HEK293 (cell line): ENCODE results near the gene MTHFD1L.

Experiments
- CTCF ChIA-PET: fragments of 350-600 bp; formaldehyde crosslinking; extraction: SDS; loops from one replicate; lab custom pipeline; 2021; ENCODE audit warnings: antibody characterized with exemption; lab: Yijun Ruan, JAX
- POLR2A ChIA-PET: fragments of 300-600 bp; formaldehyde crosslinking; extraction: SDS; loops from one replicate; lab custom pipeline; 2020; ENCODE audit warnings: antibody characterized with exemption, inconsistent platforms; lab: Yijun Ruan, JAX
- H3K27ac ChIP-seq: fragments of 200-500 bp; sonication (Bioruptor generic); 2 replicates; pipeline ENCODE4 v1.5.1; 2014; ENCODE audit warnings: low read depth, low read length, control low read depth, inconsistent platforms; ENCODE audit errors: extremely low read depth
- H3K36me3 ChIP-seq, 2 experiments: fragments of 200-500 bp in 1 of 2; sonication (Bioruptor generic) in 1 of 2; 1 replicate in 1 of 2; 2 replicates in 1 of 2; pipeline ENCODE4 v1.5.1; 2014 to 2017; ENCODE audit warnings: inconsistent platforms in 2 of 2, low read length in 2 of 2; ENCODE audit not compliant: control insufficient read depth in 2 of 2, insufficient read depth in 1 of 2
- H3K4me1 ChIP-seq: fragments of 200-500 bp; sonication (Bioruptor generic); 2 replicates; pipeline ENCODE4 v1.5.1; 2014; ENCODE audit warnings: mild to moderate bottlenecking, low read length, inconsistent platforms; ENCODE audit not compliant: control insufficient read depth, insufficient read depth
- H3K4me3 ChIP-seq: 2 replicates; pipeline ENCODE4 v1.5.1; 2011; ENCODE audit warnings: low read depth, mild to moderate bottlenecking, control low read depth, low read length, moderate library complexity
- H3K9me3 ChIP-seq: fragments of 200-500 bp; sonication (Bioruptor generic); 2 replicates; pipeline ENCODE4 v1.5.1; 2014; ENCODE audit warnings: low read depth, low read length, inconsistent platforms; ENCODE audit not compliant: control insufficient read depth, insufficient read depth
- IKZF3 ChIP-seq: fragments of 450-650 bp; IDR thresholded peaks from 2 replicates; pipeline ENCODE4 v1.5.0; 2018; ENCODE audit warnings: missing biosample characterization, mild to moderate bottlenecking, missing genetic modification characterization, moderate library complexity
- KLF1 ChIP-seq: fragments of 450-650 bp; formaldehyde crosslinking; IDR thresholded peaks from 2 replicates; pipeline ENCODE4 v1.5.1; 2016; ENCODE audit warnings: missing biosample characterization, missing genetic modification characterization
- OSR2 ChIP-seq: fragments of 450-650 bp; formaldehyde crosslinking; IDR thresholded peaks from 2 replicates; pipeline ENCODE4 v1.5.1; 2016; ENCODE audit warnings: missing biosample characterization, missing genetic modification characterization
- RBAK ChIP-seq: fragments of 450-650 bp; formaldehyde crosslinking; IDR thresholded peaks from 2 replicates; pipeline ENCODE4 v1.5.1; 2016; ENCODE audit warnings: missing biosample characterization, missing genetic modification characterization
- TCF7L2 ChIP-seq: IDR thresholded peaks from 2 replicates; pipeline ENCODE4 v1.6.1; 2011; ENCODE audit warnings: low read depth, mild to moderate bottlenecking, inconsistent platforms, low read length, moderate library complexity, borderline replicate concordance
- ZBTB7A ChIP-seq: fragments of 450-650 bp; formaldehyde crosslinking; IDR thresholded peaks from 2 replicates; pipeline ENCODE4 v1.5.1; 2016; ENCODE audit warnings: low read depth, missing biosample characterization, missing genetic modification characterization
- ZFP69B ChIP-seq: fragments of 450-650 bp; formaldehyde crosslinking; IDR thresholded peaks from 2 replicates; pipeline ENCODE4 v1.5.1; 2016; ENCODE audit warnings: missing biosample characterization, missing genetic modification characterization
- ZIC2 ChIP-seq: fragments of 450-650 bp; formaldehyde crosslinking; IDR thresholded peaks from 2 replicates; pipeline ENCODE4 v1.5.1; 2016; ENCODE audit warnings: missing biosample characterization, missing genetic modification characterization
- ZNF112 ChIP-seq: fragments of 450-650 bp; formaldehyde crosslinking; IDR thresholded peaks from 2 replicates; pipeline ENCODE4 v1.5.0; 2017; ENCODE audit warnings: missing biosample characterization, missing genetic modification characterization
- ZNF138 ChIP-seq: fragments of 450-650 bp; formaldehyde crosslinking; IDR thresholded peaks from 2 replicates; pipeline ENCODE4 v1.5.1; 2016; ENCODE audit warnings: missing biosample characterization, missing genetic modification characterization, borderline replicate concordance
- ZNF157 ChIP-seq: fragments of 450-650 bp; formaldehyde crosslinking; IDR thresholded peaks from 2 replicates; pipeline ENCODE4 v1.5.1; 2016; ENCODE audit warnings: missing biosample characterization, missing genetic modification characterization
- ZNF169 ChIP-seq: fragments of 450-650 bp; formaldehyde crosslinking; IDR thresholded peaks from 2 replicates; pipeline ENCODE4 v1.5.1; 2016; ENCODE audit warnings: missing biosample characterization, missing genetic modification characterization
- ZNF23 ChIP-seq: fragments of 450-650 bp; formaldehyde crosslinking; IDR thresholded peaks from 2 replicates; pipeline ENCODE4 v1.5.1; 2016; ENCODE audit warnings: missing biosample characterization, missing genetic modification characterization, borderline replicate concordance
- ZNF239 ChIP-seq: fragments of 450-650 bp; formaldehyde crosslinking; IDR thresholded peaks from 2 replicates; pipeline ENCODE4 v1.5.1; 2016; ENCODE audit warnings: missing biosample characterization, missing genetic modification characterization
- ZNF311 ChIP-seq: fragments of 450-650 bp; formaldehyde crosslinking; IDR thresholded peaks from 2 replicates; pipeline ENCODE4 v1.5.1; 2017; ENCODE audit warnings: missing biosample characterization, missing genetic modification characterization, borderline replicate concordance
- ZNF354C ChIP-seq: fragments of 450-650 bp; formaldehyde crosslinking; IDR thresholded peaks from 2 replicates; pipeline ENCODE4 v1.5.1; 2016; ENCODE audit warnings: missing biosample characterization, missing genetic modification characterization, low read depth, borderline replicate concordance
- ZNF426 ChIP-seq: fragments of 450-650 bp; formaldehyde crosslinking; IDR thresholded peaks from 2 replicates; pipeline ENCODE4 v1.5.1; 2017; ENCODE audit warnings: missing biosample characterization, missing genetic modification characterization, mild to moderate bottlenecking, inconsistent platforms, moderate library complexity
- ZNF514 ChIP-seq: fragments of 450-650 bp; formaldehyde crosslinking; IDR thresholded peaks from 2 replicates; pipeline ENCODE4 v1.5.1; 2016; ENCODE audit warnings: missing biosample characterization, missing genetic modification characterization
- ZNF548 ChIP-seq: fragments of 450-650 bp; formaldehyde crosslinking; IDR thresholded peaks from 2 replicates; pipeline ENCODE4 v1.5.1; 2016; ENCODE audit warnings: missing biosample characterization, missing genetic modification characterization
- ZNF549 ChIP-seq: fragments of 450-650 bp; IDR thresholded peaks from 2 replicates; pipeline ENCODE4 v1.5.1; 2018; ENCODE audit warnings: missing biosample characterization, missing genetic modification characterization, mild to moderate bottlenecking, inconsistent platforms, moderate library complexity
- ZNF555 ChIP-seq: fragments of 450-650 bp; formaldehyde crosslinking; conservative IDR thresholded peaks from 2 replicates; pipeline ENCODE4 v1.5.1; 2017; ENCODE audit warnings: missing biosample characterization, mild to moderate bottlenecking, missing genetic modification characterization, inconsistent platforms
- TF ChIP-seq, protein P1 (sequence below): fragments of 450-650 bp; formaldehyde crosslinking; IDR thresholded peaks from 2 replicates; pipeline ENCODE4 v1.5.1; 2016; ENCODE audit warnings: missing biosample characterization, missing genetic modification characterization
- TF ChIP-seq, protein P2 (sequence below): fragments of 450-650 bp; formaldehyde crosslinking; IDR thresholded peaks from 2 replicates; pipeline ENCODE4 v1.5.1; 2016; ENCODE audit warnings: missing biosample characterization, missing genetic modification characterization

Gene MTHFD1L

DNA sequence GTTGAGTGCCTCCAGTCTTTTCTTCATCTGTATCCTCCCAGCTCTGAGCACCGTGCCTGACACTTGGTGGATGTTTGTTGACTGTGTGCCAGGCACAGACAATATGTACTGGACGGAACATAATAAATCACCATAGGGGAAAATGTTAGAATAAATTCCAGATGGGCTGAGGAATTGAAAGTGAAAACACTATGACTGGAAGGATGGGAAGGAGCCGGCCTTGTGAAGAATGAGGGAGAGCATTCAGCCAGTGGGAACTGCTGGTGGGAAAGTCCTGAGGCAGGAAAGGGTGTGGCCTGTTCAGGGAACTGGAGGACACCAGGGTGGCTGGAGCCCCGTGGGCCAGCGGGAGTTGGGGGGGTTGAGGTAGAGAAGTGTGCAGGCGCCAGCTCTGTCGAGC lies 75.4 kb downstream of the MTHFD1L start:
- H3K4me3 ChIP-seq = no peak overlapping the region
- H3K36me3 ChIP-seq = peaks cover 6 to 38% of the 10 kb centered on the region in 2 experiments; a peak in 2 of 3 replicates
- CTCF ChIA-PET = no interaction called here
- POLR2A ChIA-PET = no interaction called here
- H3K27ac ChIP-seq = no peak overlapping the region
- no peaks in the 10 kb centered on the region for H3K9me3 ChIP-seq
- no peaks in the 10 kb centered on the region for H3K4me1 ChIP-seq
- TF ChIP-seq ZNF138 (tag by site-specific recombination) (no peak), ZNF514 (no peak), ZNF548 (tag by site-specific recombination) (no peak), ZNF157 (no peak), ZNF311 (tag by site-specific recombination) (no peak), OSR2 (no peak), ZNF354C (tag by site-specific recombination) (no peak), IKZF3 (tag by site-specific recombination) (no peak), ZNF549 (tag by site-specific recombination) (no peak), ZNF112 (no peak), ZNF23 (tag by site-specific recombination) (no peak), ZBTB7A (no peak), ZNF555 (tag by site-specific recombination) (no peak)
- TF ChIP-seq, protein P1, sequence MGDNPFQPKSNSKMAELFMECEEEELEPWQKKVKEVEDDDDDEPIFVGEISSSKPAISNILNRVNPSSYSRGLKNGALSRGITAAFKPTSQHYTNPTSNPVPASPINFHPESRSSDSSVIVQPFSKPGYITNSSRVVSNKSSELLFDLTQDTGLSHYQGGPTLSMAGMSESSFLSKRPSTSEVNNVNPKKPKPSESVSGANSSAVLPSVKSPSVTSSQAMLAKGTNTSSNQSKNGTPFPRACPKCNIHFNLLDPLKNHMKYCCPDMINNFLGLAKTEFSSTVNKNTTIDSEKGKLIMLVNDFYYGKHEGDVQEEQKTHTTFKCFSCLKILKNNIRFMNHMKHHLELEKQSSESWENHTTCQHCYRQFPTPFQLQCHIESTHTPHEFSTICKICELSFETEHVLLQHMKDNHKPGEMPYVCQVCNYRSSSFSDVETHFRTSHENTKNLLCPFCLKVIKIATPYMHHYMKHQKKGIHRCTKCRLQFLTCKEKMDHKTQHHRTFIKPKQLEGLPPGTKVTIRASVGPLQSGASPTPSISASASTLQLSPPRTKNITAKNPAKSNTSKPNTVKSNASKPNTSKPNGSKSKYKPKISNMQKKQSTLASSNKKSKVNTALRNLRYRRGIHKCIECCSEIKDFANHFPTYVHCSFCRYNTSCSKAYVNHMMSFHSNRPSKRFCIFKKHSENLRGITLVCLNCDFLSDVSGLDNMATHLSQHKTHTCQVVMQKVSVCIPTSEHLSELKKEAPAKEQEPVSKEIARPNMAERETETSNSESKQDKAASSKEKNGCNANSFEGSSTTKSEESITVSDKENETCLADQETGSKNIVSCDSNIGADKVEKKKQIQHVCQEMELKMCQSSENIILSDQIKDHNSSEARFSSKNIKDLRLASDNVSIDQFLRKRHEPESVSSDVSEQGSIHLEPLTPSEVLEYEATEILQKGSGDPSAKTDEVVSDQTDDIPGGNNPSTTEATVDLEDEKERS = no peak
- TF ChIP-seq, protein P2, sequence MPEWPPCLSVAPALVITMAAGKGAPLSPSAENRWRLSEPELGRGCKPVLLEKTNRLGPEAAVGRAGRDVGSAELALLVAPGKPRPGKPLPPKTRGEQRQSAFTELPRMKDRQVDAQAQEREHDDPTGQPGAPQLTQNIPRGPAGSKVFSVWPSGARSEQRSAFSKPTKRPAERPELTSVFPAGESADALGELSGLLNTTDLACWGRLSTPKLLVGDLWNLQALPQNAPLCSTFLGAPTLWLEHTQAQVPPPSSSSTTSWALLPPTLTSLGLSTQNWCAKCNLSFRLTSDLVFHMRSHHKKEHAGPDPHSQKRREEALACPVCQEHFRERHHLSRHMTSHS (tag by site-specific recombination) = no peak

- no peaks in the 10 kb centered on the region for H3K9me3 ChIP-seq
- H3K36me3 ChIP-seq = peaks cover 0 to 47% of the 10 kb centered on the region in 2 experiments; a peak in 2 of 3 replicates
- H3K4me1 ChIP-seq = no peaks in the 10 kb centered on the region
- H3K4me3 ChIP-seq = no peak overlapping the region
- CTCF ChIA-PET = no interaction called here
- H3K27ac ChIP-seq = no peak overlapping the region
- no peak for TF ChIP-seq RBAK (tag by site-specific recombination)
- no peak for TF ChIP-seq ZNF169 (tag by site-specific recombination)
- TF ChIP-seq ZFP69B = no peak
- TF ChIP-seq, all 188 proteins: peak for 0
- POLR2A ChIA-PET = no interaction called here
Measured at GRCh38 chr6:150949526-150949925, 84.0 kb downstream of the MTHFD1L start.

- CTCF ChIA-PET = no interaction called here
Measured at GRCh38 chr6:150953851-150954250, 88.3 kb downstream of the MTHFD1L start.

More at GRCh38 chr6:150953851-150954250, 88.3 kb downstream of the MTHFD1L start:
- Histone ChIP-seq H3K4me3 (no peak overlapping the region), H3K4me1 (no peaks in the 10 kb centered on the region), H3K27ac (no peak overlapping the region), H3K36me3 (peaks cover 6 to 43% of the 10 kb centered on the region in 2 experiments; a peak in 2 of 3 replicates), H3K9me3 (no peaks in the 10 kb centered on the region)
- POLR2A ChIA-PET = no interaction called here
- TF ChIP-seq TCF7L2 (no peak), ZNF426 (no peak), KLF1 (no peak), ZNF239 (tag by site-specific recombination) (no peak), ZIC2 (no peak)
